OCI-LY1 (cell line): ENCODE results near the gene PARD3.

Experiments used
- EZH2 ChIP-seq: fragments of 200-600 bp; sonication (generic), shearing (Covaris generic); IDR thresholded peaks from 2 replicates; pipeline ENCODE4 v1.8.0; 2017; ENCODE audit warnings: borderline replicate concordance, mixed run types, mild to moderate bottlenecking, antibody characterized with exemption, low read length, moderate library complexity, mixed read lengths
- TF ChIP-seq, protein P1 (sequence below): fragments of 200-600 bp; sonication (generic), shearing (Covaris generic); IDR thresholded peaks from 2 replicates; pipeline ENCODE4 v1.5.1; 2017; ENCODE audit warnings: mild to moderate bottlenecking, antibody characterized with exemption, low read length, moderate library complexity, mixed read lengths

DNA sequence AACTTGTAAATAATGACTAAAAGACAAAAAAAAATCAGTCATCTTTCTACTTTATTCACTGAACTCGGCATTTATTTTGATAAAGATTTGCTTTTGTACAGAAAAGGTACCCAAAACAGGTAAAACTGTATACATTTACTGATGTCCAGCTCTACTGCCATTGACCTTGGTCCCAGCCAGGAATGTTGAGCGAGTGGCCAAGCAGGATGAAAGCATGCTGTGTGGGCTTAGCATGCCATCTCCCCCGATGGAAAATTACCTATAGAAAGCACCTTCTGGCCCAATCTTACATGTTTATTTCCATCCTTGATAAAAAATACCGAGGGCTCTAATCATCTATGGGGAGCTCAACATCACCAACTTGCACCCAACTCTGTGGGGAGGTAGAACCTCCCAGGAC is 6.8 kb downstream of the PARD3 start:
- TF ChIP-seq EZH2, result no peak
- TF ChIP-seq, protein P1, sequence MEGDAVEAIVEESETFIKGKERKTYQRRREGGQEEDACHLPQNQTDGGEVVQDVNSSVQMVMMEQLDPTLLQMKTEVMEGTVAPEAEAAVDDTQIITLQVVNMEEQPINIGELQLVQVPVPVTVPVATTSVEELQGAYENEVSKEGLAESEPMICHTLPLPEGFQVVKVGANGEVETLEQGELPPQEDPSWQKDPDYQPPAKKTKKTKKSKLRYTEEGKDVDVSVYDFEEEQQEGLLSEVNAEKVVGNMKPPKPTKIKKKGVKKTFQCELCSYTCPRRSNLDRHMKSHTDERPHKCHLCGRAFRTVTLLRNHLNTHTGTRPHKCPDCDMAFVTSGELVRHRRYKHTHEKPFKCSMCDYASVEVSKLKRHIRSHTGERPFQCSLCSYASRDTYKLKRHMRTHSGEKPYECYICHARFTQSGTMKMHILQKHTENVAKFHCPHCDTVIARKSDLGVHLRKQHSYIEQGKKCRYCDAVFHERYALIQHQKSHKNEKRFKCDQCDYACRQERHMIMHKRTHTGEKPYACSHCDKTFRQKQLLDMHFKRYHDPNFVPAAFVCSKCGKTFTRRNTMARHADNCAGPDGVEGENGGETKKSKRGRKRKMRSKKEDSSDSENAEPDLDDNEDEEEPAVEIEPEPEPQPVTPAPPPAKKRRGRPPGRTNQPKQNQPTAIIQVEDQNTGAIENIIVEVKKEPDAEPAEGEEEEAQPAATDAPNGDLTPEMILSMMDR, result no peak
